Measurements from ENCODE around the gene RNMT. TPM values are rescaled to one million over a fixed set of nuclear protein-coding genes. Genes with fewer than 3 reads are reported as not detected.
A peak's percentile ranks its signal among the peaks of the same experiment; 100 is the strongest.

Gene RNMT
- total RNA-seq, 1 donor from 2014 or later = 45.8 TPM

DNA sequence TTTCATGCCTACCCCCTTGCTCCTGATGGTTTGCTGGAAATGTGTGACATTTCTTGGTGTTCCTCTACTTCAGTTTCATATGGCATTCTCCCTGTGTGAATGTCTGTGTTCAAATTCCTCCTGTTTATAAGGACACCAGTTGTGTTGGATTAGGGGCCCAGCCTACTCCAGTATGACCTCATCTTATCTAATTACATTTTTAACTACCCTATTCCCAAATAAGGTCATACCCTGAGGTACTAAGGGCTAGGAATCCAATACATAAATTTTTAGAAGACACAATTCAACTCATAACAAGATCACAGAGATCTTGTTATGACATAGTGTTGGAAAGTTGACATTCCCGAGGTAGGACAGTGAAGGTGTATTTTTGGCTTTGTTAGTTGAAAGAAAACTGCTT lies 5.6 kb upstream of the RNMT start:
- H3K9ac ChIP-seq (ENCODE audit: low read length) = no peak overlapping the region
- Mint-ChIP-seq H3K4me1 (ENCODE audit: low read depth, unreplicated experiment) (peaks cover 4% of the 10 kb centered on the region), H3K9me3 (ENCODE audit: unreplicated experiment) (peaks cover 2% of the 10 kb centered on the region), H3K36me3 (ENCODE audit: low read depth, unreplicated experiment) (peaks cover 6% of the 10 kb centered on the region), H3K27ac (ENCODE audit: unreplicated experiment) (no peak overlapping the region), H3K27me3 (ENCODE audit: low read depth, unreplicated experiment) (no peaks in the 10 kb centered on the region), H3K4me3 (ENCODE audit: unreplicated experiment) (no peak overlapping the region)
- no peaks in the 10 kb centered on the region for H3K9me3 ChIP-seq (ENCODE audit: insufficient read depth, low read depth, low read length)
- peaks cover 98% of the 10 kb centered on the region for H3K79me2 ChIP-seq (ENCODE audit: insufficient read depth, low read length)
- no peaks in the 10 kb centered on the region for H3K27me3 ChIP-seq (ENCODE audit: insufficient read depth, low read length)
- peaks cover 3% of the 10 kb centered on the region for H3K4me1 ChIP-seq (ENCODE audit: insufficient read depth, low read length)
- FAIRE-seq (no peak), DNase-seq (ENCODE audit: low read depth) (no peak)
- peaks cover 64% of the 10 kb centered on the region for H4K20me1 ChIP-seq (ENCODE audit: insufficient read depth, low read length)
- no peaks in the 10 kb centered on the region for H3K36me3 ChIP-seq (ENCODE audit: insufficient read depth, low read length)
- no peak overlapping the region for H3K4me2 ChIP-seq (ENCODE audit: low read length)
- H2AFZ ChIP-seq (ENCODE audit: low read depth, low read length) = no peak overlapping the region
- no peak overlapping the region for H3K4me3 ChIP-seq (ENCODE audit: insufficient read depth, low read depth, low read length)
- no peak overlapping the region for H3K27ac ChIP-seq (ENCODE audit: low read depth, low read length)
- TF ChIP-seq, protein P1, sequence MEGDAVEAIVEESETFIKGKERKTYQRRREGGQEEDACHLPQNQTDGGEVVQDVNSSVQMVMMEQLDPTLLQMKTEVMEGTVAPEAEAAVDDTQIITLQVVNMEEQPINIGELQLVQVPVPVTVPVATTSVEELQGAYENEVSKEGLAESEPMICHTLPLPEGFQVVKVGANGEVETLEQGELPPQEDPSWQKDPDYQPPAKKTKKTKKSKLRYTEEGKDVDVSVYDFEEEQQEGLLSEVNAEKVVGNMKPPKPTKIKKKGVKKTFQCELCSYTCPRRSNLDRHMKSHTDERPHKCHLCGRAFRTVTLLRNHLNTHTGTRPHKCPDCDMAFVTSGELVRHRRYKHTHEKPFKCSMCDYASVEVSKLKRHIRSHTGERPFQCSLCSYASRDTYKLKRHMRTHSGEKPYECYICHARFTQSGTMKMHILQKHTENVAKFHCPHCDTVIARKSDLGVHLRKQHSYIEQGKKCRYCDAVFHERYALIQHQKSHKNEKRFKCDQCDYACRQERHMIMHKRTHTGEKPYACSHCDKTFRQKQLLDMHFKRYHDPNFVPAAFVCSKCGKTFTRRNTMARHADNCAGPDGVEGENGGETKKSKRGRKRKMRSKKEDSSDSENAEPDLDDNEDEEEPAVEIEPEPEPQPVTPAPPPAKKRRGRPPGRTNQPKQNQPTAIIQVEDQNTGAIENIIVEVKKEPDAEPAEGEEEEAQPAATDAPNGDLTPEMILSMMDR (IDR thresholded peaks at IDR 0.05; ENCODE audit: insufficient read depth, low read depth, low read length) = no peak
- no peak for TF ChIP-seq EZH2 (IDR thresholded peaks at IDR 0.05; ENCODE audit: insufficient read depth, low read length)

DNA sequence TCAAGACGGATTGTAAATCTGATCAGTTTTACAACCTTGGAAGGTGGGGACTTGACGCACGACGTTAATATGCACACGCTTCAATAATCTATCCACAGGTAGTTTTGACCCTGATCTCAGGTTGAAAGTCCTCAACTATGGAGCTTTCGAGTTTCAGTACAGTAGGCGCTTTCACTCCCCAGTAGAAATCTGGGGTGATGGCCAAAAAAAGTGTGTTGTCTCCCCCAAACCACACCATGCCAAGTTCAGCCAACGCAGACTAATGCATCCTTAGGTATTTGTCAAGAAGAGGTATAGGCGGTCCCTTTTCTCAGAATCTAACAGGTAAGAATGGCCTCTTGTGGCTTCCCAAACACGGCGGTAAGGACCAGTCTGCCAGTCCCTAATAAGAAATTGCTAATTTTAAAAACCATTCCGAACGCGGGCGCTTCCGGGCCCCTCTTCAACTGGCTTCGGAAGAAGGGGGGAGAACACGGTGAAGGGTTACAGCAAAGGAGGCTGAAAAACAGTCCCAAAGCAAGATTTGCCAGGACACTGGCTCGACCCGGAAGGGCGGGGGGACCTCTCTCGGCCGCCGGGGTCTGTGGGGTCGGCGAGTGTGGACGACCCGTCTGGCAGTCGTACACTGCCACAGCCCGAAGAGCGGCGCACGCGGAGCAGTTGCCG lies 774 bp upstream of the RNMT start:
- no peak for FAIRE-seq
- H3K4me2 ChIP-seq (ENCODE audit: low read length) = peak overlapping the region; percentile 92
- H4K20me1 ChIP-seq (ENCODE audit: insufficient read depth, low read length) = peaks cover 49% of the 10 kb centered on the region
- H3K4me3 ChIP-seq (ENCODE audit: insufficient read depth, low read depth, low read length) = peak overlapping the region; percentile 89
- H3K27ac ChIP-seq (ENCODE audit: low read depth, low read length) = peak overlapping the region; percentile 97
- Mint-ChIP-seq H3K36me3 (ENCODE audit: low read depth, unreplicated experiment) (peaks cover 6% of the 10 kb centered on the region), H3K4me1 (ENCODE audit: low read depth, unreplicated experiment) (peaks cover 19% of the 10 kb centered on the region), H3K27ac (ENCODE audit: unreplicated experiment) (peak overlapping the region; percentile 60), H3K27me3 (ENCODE audit: low read depth, unreplicated experiment) (no peaks in the 10 kb centered on the region), H3K9me3 (ENCODE audit: unreplicated experiment) (no peaks in the 10 kb centered on the region), H3K4me3 (ENCODE audit: unreplicated experiment) (peak overlapping the region; percentile 85)
- peak overlapping the region; percentile 90 for H2AFZ ChIP-seq (ENCODE audit: low read depth, low read length)
- peaks cover 3% of the 10 kb centered on the region for H3K4me1 ChIP-seq (ENCODE audit: insufficient read depth, low read length)
- H3K79me2 ChIP-seq (ENCODE audit: insufficient read depth, low read length) = peaks cover 98% of the 10 kb centered on the region
- no peaks in the 10 kb centered on the region for H3K27me3 ChIP-seq (ENCODE audit: insufficient read depth, low read length)
- no peaks in the 10 kb centered on the region for H3K9me3 ChIP-seq (ENCODE audit: insufficient read depth, low read depth, low read length)
- H3K36me3 ChIP-seq (ENCODE audit: insufficient read depth, low read length) = no peaks in the 10 kb centered on the region
- TF ChIP-seq, protein P1 (IDR thresholded peaks at IDR 0.05; ENCODE audit: insufficient read depth, low read depth, low read length) = no peak
- no peak for TF ChIP-seq EZH2 (IDR thresholded peaks at IDR 0.05; ENCODE audit: insufficient read depth, low read length)
- H3K9ac ChIP-seq (ENCODE audit: low read length) = peak overlapping the region; percentile 97
- DNase-seq (ENCODE audit: low read depth) = peak; percentile 1

DNA sequence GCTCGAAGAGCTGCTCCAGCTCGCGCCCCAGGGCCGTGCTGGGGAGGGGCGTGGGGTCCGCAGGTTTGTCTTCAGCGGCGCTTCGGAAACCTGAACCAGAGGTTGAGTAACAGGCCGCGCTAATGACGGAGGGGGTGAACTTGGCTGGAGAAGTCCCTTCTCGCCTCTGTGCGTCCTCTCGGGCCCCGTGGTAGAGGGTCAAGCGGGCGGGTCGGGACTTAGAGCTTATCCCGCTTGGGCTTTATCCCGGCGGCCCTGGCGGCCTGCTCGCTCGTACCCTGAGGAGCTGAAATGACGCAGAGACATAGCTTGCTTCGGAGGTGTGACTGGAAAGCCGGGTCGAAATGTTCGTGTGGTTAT lies 479 bp downstream of the RNMT start:
- Histone ChIP-seq H3K4me3 (ENCODE audit: insufficient read depth, low read depth, low read length) (peak overlapping the region; percentile 89), H3K27me3 (ENCODE audit: insufficient read depth, low read length) (no peaks in the 10 kb centered on the region), H3K4me1 (ENCODE audit: insufficient read depth, low read length) (peaks cover 3% of the 10 kb centered on the region), H3K79me2 (ENCODE audit: insufficient read depth, low read length) (peaks cover 96% of the 10 kb centered on the region), H3K36me3 (ENCODE audit: insufficient read depth, low read length) (no peaks in the 10 kb centered on the region), H3K9ac (ENCODE audit: low read length) (peak overlapping the region; percentile 97), H3K27ac (ENCODE audit: low read depth, low read length) (peak overlapping the region; percentile 97), H3K4me2 (ENCODE audit: low read length) (peak overlapping the region; percentile 92), H3K9me3 (ENCODE audit: insufficient read depth, low read depth, low read length) (no peaks in the 10 kb centered on the region), H4K20me1 (ENCODE audit: insufficient read depth, low read length) (peaks cover 41% of the 10 kb centered on the region), H2AFZ (ENCODE audit: low read depth, low read length) (peak overlapping the region; percentile 90)
- Mint-ChIP-seq H3K4me1 (ENCODE audit: low read depth, unreplicated experiment) (peaks cover 19% of the 10 kb centered on the region), H3K36me3 (ENCODE audit: low read depth, unreplicated experiment) (peaks cover 4% of the 10 kb centered on the region), H3K27me3 (ENCODE audit: low read depth, unreplicated experiment) (no peaks in the 10 kb centered on the region), H3K9me3 (ENCODE audit: unreplicated experiment) (no peaks in the 10 kb centered on the region), H3K4me3 (ENCODE audit: unreplicated experiment) (peak overlapping the region; percentile 85), H3K27ac (ENCODE audit: unreplicated experiment) (peak overlapping the region; percentile 99)
- FAIRE-seq = no peak
- no peak for DNase-seq (ENCODE audit: low read depth)
- no peak for TF ChIP-seq EZH2 (IDR thresholded peaks at IDR 0.05; ENCODE audit: insufficient read depth, low read length)
- TF ChIP-seq, protein P1 (IDR thresholded peaks at IDR 0.05; ENCODE audit: insufficient read depth, low read depth, low read length) = no peak

Data from astrocyte (in vitro differentiated cells and primary cell).